Rectal smooth muscle tissue (tissue), 1 donor: ENCODE measurements around the gene DDX49.
A peak's percentile ranks its signal among the peaks of the same experiment; 100 is the strongest.
"Not testable (repeated sequence)": the region's sequence is repeated elsewhere in the genome, so short reads cannot be mapped to it uniquely, and the experiment has no call there.

Experiments used
- H3K27ac ChIP-seq: one replicate; pipeline ENCODE4 v1.7.0; 2013; ENCODE audit warnings: low read depth, low read length, inconsistent platforms
- H3K27me3 ChIP-seq: one replicate; pipeline ENCODE4 v1.7.0; 2013; ENCODE audit warnings: low read length; ENCODE audit not compliant: control insufficient read depth, insufficient read depth
- H3K36me3 ChIP-seq: one replicate; pipeline ENCODE4 v1.7.0; 2013; ENCODE audit warnings: low read length; ENCODE audit not compliant: control insufficient read depth, insufficient read depth
- H3K4me1 ChIP-seq: one replicate; pipeline ENCODE4 v1.7.0; 2013; ENCODE audit warnings: low read length; ENCODE audit not compliant: control insufficient read depth, insufficient read depth
- H3K4me3 ChIP-seq: one replicate; pipeline ENCODE4 v1.7.0; 2013; ENCODE audit warnings: low read length
- H3K9ac ChIP-seq: one replicate; pipeline ENCODE4 v1.7.0; 2013; ENCODE audit warnings: low read length

The DDX49 gene

GRCh38 chr19:18908917-18909619 is 10.4 kb upstream of the DDX49 start:
- H3K27ac ChIP-seq, result no peak overlapping the region
- H3K36me3 ChIP-seq, result peaks cover 22% of the 10 kb centered on the region

GRCh38 chr19:18910010-18910409 is 9.5 kb upstream of the DDX49 start:
- Histone ChIP-seq H3K4me3 (no peak overlapping the region), H3K36me3 (peaks cover 18% of the 10 kb centered on the region), H3K27me3 (no peaks in the 10 kb centered on the region), H3K27ac (no peak overlapping the region), H3K9ac (no peak overlapping the region), H3K4me1 (no peaks in the 10 kb centered on the region)

More at GRCh38 chr19:18908917-18909619, 10.4 kb upstream of the DDX49 start:
- H3K9ac ChIP-seq, result no peak overlapping the region
- H3K4me1 ChIP-seq, result no peaks in the 10 kb centered on the region
- no peak overlapping the region for H3K4me3 ChIP-seq
- H3K27me3 ChIP-seq, result no peaks in the 10 kb centered on the region

GRCh38 chr19:18910801-18911436 is 8.6 kb upstream of the DDX49 start:
- no peak overlapping the region for H3K9ac ChIP-seq
- no peaks in the 10 kb centered on the region for H3K4me1 ChIP-seq
- H3K36me3 ChIP-seq, result peaks cover 18% of the 10 kb centered on the region
- no peaks in the 10 kb centered on the region for H3K27me3 ChIP-seq
- H3K27ac ChIP-seq, result no peak overlapping the region
- H3K4me3 ChIP-seq, result no peak overlapping the region

GRCh38 chr19:18912933-18913332 is 6.6 kb upstream of the DDX49 start:
- peaks cover 13% of the 10 kb centered on the region for H3K36me3 ChIP-seq

GRCh38 chr19:18913466-18913865 is 6.0 kb upstream of the DDX49 start:
- no peak overlapping the region for H3K9ac ChIP-seq
- H3K27ac ChIP-seq, result no peak overlapping the region
- H3K4me1 ChIP-seq, result peaks cover 1% of the 10 kb centered on the region
- no peaks in the 10 kb centered on the region for H3K27me3 ChIP-seq
- H3K36me3 ChIP-seq, result peaks cover 13% of the 10 kb centered on the region
- no peak overlapping the region for H3K4me3 ChIP-seq

More at GRCh38 chr19:18912933-18913332, 6.6 kb upstream of the DDX49 start:
- Histone ChIP-seq H3K27me3 (no peaks in the 10 kb centered on the region), H3K9ac (no peak overlapping the region), H3K4me3 (no peak overlapping the region), H3K4me1 (no peaks in the 10 kb centered on the region), H3K27ac (no peak overlapping the region)

- H3K36me3 ChIP-seq, result peaks cover 9% of the 10 kb centered on the region
- peaks cover 9% of the 10 kb centered on the region for H3K4me1 ChIP-seq
- H3K4me3 ChIP-seq, result no peak overlapping the region
- H3K27me3 ChIP-seq, result no peaks in the 10 kb centered on the region
- no peak overlapping the region for H3K9ac ChIP-seq
- H3K27ac ChIP-seq, result no peak overlapping the region
Observed at GRCh38 chr19:18915639-18916038, 3.9 kb upstream of the DDX49 start.

GRCh38 chr19:18917593-18917992 is 1.9 kb upstream of the DDX49 start:
- H3K36me3 ChIP-seq, result peaks cover 12% of the 10 kb centered on the region
- H3K4me3 ChIP-seq, H3K9ac ChIP-seq, H3K27me3 ChIP-seq, H3K4me1 ChIP-seq, H3K27ac ChIP-seq: not testable (repeated sequence)

- peaks cover 13% of the 10 kb centered on the region for H3K36me3 ChIP-seq
- peaks cover 9% of the 10 kb centered on the region for H3K4me1 ChIP-seq
- peak overlapping the region; percentile 93 for H3K4me3 ChIP-seq
- peak overlapping the region; percentile 56 for H3K27ac ChIP-seq
- no peaks in the 10 kb centered on the region for H3K27me3 ChIP-seq
- peak overlapping the region; percentile 50 for H3K9ac ChIP-seq
Observed at GRCh38 chr19:18919900-18920214, 342 bp downstream of the DDX49 start.

GRCh38 chr19:18920400-18920799 is 885 bp downstream of the DDX49 start:
- H3K4me1 ChIP-seq, result peaks cover 9% of the 10 kb centered on the region
- H3K9ac ChIP-seq, result peak overlapping the region; percentile 50
- H3K36me3 ChIP-seq, result peaks cover 15% of the 10 kb centered on the region
- H3K4me3 ChIP-seq, result peak overlapping the region; percentile 93
- no peak overlapping the region for H3K27ac ChIP-seq
- no peaks in the 10 kb centered on the region for H3K27me3 ChIP-seq

GRCh38 chr19:18921593-18921992 is 2.1 kb downstream of the DDX49 start:
- no peak overlapping the region for H3K4me3 ChIP-seq
- H3K27me3 ChIP-seq, result no peaks in the 10 kb centered on the region
- H3K9ac ChIP-seq, result no peak overlapping the region
- no peak overlapping the region for H3K27ac ChIP-seq
- H3K36me3 ChIP-seq, result peaks cover 19% of the 10 kb centered on the region
- peaks cover 9% of the 10 kb centered on the region for H3K4me1 ChIP-seq

GRCh38 chr19:18922228-18922985 is 2.9 kb downstream of the DDX49 start:
- Histone ChIP-seq H3K36me3 (peaks cover 19% of the 10 kb centered on the region), H3K9ac (no peak overlapping the region), H3K27ac (no peak overlapping the region), H3K4me3 (no peak overlapping the region), H3K4me1 (peaks cover 9% of the 10 kb centered on the region), H3K27me3 (no peaks in the 10 kb centered on the region)

- Histone ChIP-seq H3K4me1 (peaks cover 5% of the 10 kb centered on the region), H3K9ac (no peak overlapping the region), H3K4me3 (no peak overlapping the region), H3K36me3 (peaks cover 21% of the 10 kb centered on the region), H3K27me3 (no peaks in the 10 kb centered on the region), H3K27ac (no peak overlapping the region)
Observed at GRCh38 chr19:18924684-18925213, 5.2 kb downstream of the DDX49 start.
